Cardiac fibroblast (primary cell): ENCODE data around the gene PKD1L1.
A peak's percentile ranks its signal among the peaks of the same experiment; 100 is the strongest.
"Not testable (repeated sequence)": the region's sequence is repeated elsewhere in the genome, so short reads cannot be mapped to it uniquely, and the experiment has no call there.

Experiments used
- DNase-seq, 2 donors: peaks; one replicate each; pipeline versions ENCODE4 v3.0.0 to v3.0.0-alpha.2; 2010; ENCODE audit warnings: low read depth in 2 of 2
- H3K4me3 ChIP-seq, 2 donors: replicated peaks in 1 of 2; 1 replicate in 1 of 2; 2 replicates in 1 of 2; pipeline ENCODE4 v1.5.1; 2011; ENCODE audit warnings: low read depth in 2 of 2, low read length in 2 of 2, mild to moderate bottlenecking in 2 of 2, moderate library complexity in 1 of 2
- CTCF ChIP-seq: IDR thresholded peaks from one replicate; pipeline ENCODE4 v1.5.1; 2011; ENCODE audit warnings: low read depth, mild to moderate bottlenecking, low read length, inconsistent platforms

PKD1L1 gene

GRCh38 chr7:47932466-47933037 is 15.7 kb downstream of the PKD1L1 start:
- no peak for TF ChIP-seq CTCF
- no peak for DNase-seq
- no peak overlapping the region for H3K4me3 ChIP-seq

DNA sequence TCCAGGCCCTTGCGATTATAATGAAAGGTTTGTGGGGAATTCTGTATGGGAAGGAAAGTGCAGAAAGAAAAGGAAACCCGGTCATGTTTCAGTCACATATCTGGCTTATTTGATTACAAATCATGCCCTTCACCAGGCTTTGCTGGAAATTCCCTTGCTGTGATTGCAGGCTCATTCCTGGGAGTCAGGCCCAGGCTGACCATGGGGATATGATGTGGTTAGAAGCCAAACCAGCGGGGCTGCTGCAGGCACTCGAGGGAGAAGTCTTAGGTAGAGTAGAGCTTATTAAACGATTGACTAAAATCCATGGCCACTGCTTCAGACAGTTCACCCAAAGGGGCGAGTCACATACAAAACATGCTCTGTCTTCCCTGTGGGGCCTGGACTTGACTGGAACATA is 16.2 kb downstream of the PKD1L1 start:
- peak; percentile 34 to 38 for DNase-seq
- no peak overlapping the region for H3K4me3 ChIP-seq
- TF ChIP-seq CTCF = no peak

GRCh38 chr7:47931005-47932004 is 17.0 kb downstream of the PKD1L1 start:
- no peak for DNase-seq
- no peak for TF ChIP-seq CTCF
- H3K4me3 ChIP-seq = no peak overlapping the region

- no peak for DNase-seq
- no peak for TF ChIP-seq CTCF
- H3K4me3 ChIP-seq = no peak overlapping the region
These were observed 24.0 kb downstream of the PKD1L1 start for GRCh38 chr7:47924266-47924665.

DNA sequence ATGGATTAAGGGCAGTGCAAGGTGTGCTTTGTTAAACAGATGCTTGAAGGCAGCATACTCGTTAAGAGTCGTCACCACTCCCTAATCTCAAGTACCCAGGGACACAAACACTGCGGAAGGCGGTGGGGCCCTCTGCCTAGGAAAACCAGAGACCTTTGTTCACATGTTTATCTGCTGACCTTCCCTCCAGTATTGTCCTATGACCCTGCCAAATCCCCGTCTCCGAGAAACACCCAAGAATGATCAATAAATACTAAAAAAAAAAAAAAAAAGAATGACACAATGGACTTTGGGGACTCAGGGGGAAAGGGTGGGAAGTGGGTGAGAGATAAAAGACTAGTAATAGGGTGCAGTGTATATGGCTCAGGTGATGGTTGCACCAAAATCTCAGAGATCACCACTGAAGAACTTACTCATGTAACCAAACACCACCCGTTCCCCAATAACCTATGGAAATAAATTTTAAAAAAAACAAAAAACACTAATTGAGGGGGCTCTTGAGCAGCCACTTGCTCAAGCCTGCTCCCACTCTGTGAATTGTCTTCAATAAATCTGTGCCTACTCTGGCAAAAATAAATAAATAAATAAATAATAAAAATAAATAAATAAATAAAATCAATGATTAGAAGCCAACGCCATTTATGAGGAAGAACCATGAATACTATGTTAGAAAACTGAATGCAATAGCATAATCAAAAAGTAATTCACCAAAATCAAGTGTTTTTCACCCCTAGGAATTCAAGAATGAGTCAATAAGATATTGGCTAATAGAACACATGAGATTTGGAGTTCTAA is 25.0 kb downstream of the PKD1L1 start:
- not testable (repeated sequence) for DNase-seq, H3K4me3 ChIP-seq

DNA sequence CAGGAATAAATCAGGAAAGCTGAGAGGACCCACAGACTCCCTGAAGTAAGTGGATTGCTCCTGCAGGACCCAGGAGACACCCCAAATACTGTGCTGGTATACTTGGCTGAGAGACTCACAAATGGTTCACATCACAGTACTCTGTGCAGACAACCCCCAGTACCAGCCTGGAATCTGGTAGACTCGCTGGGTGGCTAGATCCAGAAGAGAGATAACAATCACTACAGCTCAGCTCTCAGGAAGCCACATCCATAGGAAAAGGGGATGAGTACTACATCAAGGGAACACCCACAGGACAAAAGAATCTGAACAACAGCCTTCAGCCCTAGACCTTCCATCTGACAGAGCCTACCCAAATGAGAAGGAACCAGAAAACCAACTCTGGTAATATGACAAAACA is 31.8 kb downstream of the PKD1L1 start:
- not testable (repeated sequence) for H3K4me3 ChIP-seq, DNase-seq

DNA sequence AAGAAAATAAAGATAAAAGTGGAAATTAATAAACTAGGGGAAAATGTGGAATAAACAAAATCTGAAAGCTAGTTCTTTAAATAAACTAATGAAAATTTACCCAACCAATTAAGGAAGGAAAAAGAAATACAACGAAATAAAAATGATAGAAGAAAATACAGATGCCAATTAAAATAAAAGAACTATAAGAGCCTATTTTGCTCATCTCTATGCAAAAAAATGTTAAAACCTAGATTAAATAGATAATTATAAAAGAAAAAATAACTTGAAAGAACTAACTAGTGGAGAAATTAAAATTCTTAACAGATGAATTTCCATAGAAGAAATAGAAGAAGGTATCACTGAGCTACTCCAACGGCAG is 32.7 kb downstream of the PKD1L1 start:
- H3K4me3 ChIP-seq = no peak overlapping the region
- TF ChIP-seq CTCF = no peak
- DNase-seq = no peak
